ENCODE measurements around the gene NPFF. TPM values are rescaled to one million over a fixed set of nuclear protein-coding genes. Genes with fewer than 3 reads are reported as not detected.
"Not testable (repeated sequence)": the region's sequence is repeated elsewhere in the genome, so short reads cannot be mapped to it uniquely, and the experiment has no call there.

Gene NPFF
- total and polyA plus RNA-seq, 10 donors, result 0.49 to 2.0 (median 1.3) TPM; not detected in 7

- Histone ChIP-seq H3K9me3 (no peaks in the 10 kb centered on the region), H3K4me3 (no peak overlapping the region), H3K27me3 (replicated peaks in 1 of 7) (no peaks in the 10 kb centered on the region), H3K27ac (no peak overlapping the region), H3K36me3 (peaks cover 0 to 88% (median 33%) of the 10 kb centered on the region in 6 donors), H3K4me1 (peaks cover 0 to 5% (median 0%) of the 10 kb centered on the region in 6 donors)
- intact Hi-C loops (cut with DNase I; ENCODE audit: low total_unique reads), result no loop called here
- DNase-seq, result no peak
- no peak for TF ChIP-seq CTCF (IDR thresholded peaks at IDR 0.05 in 8 of 11, conservative IDR thresholded peaks at IDR 0.05 in 3 of 11)
- TF ChIP-seq POLR2AphosphoS5 (IDR thresholded peaks at IDR 0.05), result no peak
- no peak for TF ChIP-seq POLR2A (IDR thresholded peaks at IDR 0.05)
- 78 to 97% (median 89%) methylated on average over 1 of the region's 1 CpG for WGBS, 5 donors
Measured at GRCh38 chr12:53550595-53550994, 43.3 kb upstream of the NPFF start.

DNA sequence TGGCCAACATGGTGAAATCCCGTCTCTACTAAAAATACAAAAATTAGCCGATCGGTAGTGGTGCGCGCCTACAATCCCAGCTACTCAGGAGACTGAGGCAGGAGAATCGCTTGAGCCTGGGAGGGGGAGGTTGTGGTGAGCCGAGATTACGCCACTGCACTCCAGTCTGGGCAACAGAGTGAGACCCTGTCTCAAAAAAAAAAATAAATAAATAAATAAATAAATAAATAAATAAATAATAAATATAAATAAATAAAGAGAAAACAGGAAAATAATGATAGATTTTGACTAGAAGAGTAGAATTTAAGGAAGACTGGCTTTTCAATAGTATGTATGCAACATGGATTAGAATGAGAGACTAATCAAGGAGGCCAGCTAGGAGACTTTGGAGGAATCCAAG lies 42.8 kb upstream of the NPFF start:
- intact Hi-C loops (cut with DNase I; ENCODE audit: low total_unique reads), result not testable (repeated sequence)

GRCh38 chr12:53548354-53548753 lies 41.1 kb upstream of the NPFF start:
- H3K4me3 ChIP-seq; intact Hi-C loops (cut with DNase I; ENCODE audit: low total_unique reads); H3K27me3 ChIP-seq (replicated peaks in 1 of 7); H3K27ac ChIP-seq; H3K9me3 ChIP-seq; DNase-seq: not testable (repeated sequence)
- WGBS, 5 donors, result 96 to 98% (median 97%) methylated on average over 6 of the region's 6 CpGs
- H3K4me1 ChIP-seq, result peaks cover 0 to 28% (median 7%) of the 10 kb centered on the region in 6 donors
- H3K36me3 ChIP-seq, result peaks cover 0 to 96% (median 37%) of the 10 kb centered on the region in 6 donors

More for the DNA sequence above, 42.8 kb upstream of the NPFF start:
- H3K36me3 ChIP-seq, result peaks cover 0 to 92% (median 35%) of the 10 kb centered on the region in 6 donors
- H3K4me3 ChIP-seq; H3K4me1 ChIP-seq; H3K9me3 ChIP-seq; H3K27me3 ChIP-seq (replicated peaks in 1 of 7); DNase-seq; H3K27ac ChIP-seq: not testable (repeated sequence)
- 95 to 99% (median 98%) methylated on average over 8 of the region's 8 CpGs for WGBS, 5 donors

DNA sequence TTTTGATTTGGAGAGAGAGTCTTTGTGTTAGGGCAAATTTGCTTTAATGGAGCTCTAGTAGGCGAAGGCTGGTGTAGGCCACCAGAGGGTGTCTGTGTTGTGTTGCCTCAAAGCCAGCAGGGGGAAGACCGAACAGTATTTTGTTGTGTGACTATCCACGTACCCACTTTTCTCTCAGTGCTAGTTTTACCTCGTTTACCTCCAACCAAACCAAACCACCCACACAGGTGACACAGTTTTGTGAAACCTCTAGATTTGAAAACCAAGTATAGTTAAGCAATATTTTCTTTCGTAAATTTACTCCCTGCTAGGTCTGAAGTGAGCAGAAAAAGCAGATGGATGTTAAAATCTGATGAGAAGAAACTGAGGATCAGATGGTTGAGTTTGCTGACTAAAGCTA lies 36.3 kb upstream of the NPFF start:
- Histone ChIP-seq H3K36me3 (peaks cover 8 to 96% (median 35%) of the 10 kb centered on the region in 6 donors), H3K27me3 (replicated peaks in 1 of 7) (no peaks in the 10 kb centered on the region), H3K27ac (peak overlapping the region in 6 of 8 donors; percentile 5 to 55 (median 38)), H3K9me3 (no peaks in the 10 kb centered on the region), H3K4me3 (no peak overlapping the region), H3K4me1 (peaks cover 0 to 29% (median 11%) of the 10 kb centered on the region in 6 donors)
- intact Hi-C loops (cut with DNase I; ENCODE audit: low total_unique reads), result loop anchor here (2.0 kb wide), 1 partner anchor 133 kb away; the partner anchor contains the start of gene ATP5MC2
- no peak for DNase-seq
- TF ChIP-seq CTCF (IDR thresholded peaks at IDR 0.05 in 8 of 11, conservative IDR thresholded peaks at IDR 0.05 in 3 of 11) (peak; percentile 46 to 91 (median 70)), POLR2AphosphoS5 (IDR thresholded peaks at IDR 0.05) (no peak)
- 22 to 29% (median 27%) methylated on average over 5 of the region's 5 CpGs for WGBS, 5 donors

DNA sequence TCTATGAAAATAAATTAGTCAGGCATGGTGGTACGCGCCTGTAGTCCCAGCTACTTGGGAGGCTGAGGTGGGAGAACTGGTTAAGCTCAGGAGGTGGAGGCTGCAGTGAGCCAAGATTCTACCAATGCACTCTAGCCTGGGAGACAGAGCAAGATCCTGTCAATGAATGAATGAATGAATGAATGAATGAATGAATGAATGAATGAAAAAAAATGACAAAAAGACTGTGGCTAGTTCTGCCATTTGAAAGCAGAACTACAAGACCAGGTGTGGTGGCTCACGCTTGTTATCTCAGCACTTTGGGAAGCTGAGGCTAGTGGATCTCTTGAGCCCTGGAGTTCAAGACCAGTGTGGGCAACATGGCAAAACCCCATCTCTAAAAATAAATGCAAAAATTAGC lies 32.2 kb upstream of the NPFF start:
- intact Hi-C loops (cut with DNase I; ENCODE audit: low total_unique reads), result no loop called here
- 93 to 97% (median 95%) methylated on average over 3 of the region's 3 CpGs for WGBS, 5 donors
- H3K4me1 ChIP-seq, result peaks cover 0 to 26% (median 8%) of the 10 kb centered on the region in 6 donors
- H3K27ac ChIP-seq, result peak overlapping the region in 5 of 8 donors; percentile 55 to 72 (median 63)
- no peak for DNase-seq
- H3K27me3 ChIP-seq (replicated peaks in 1 of 7), result no peaks in the 10 kb centered on the region
- no peaks in the 10 kb centered on the region for H3K9me3 ChIP-seq
- H3K4me3 ChIP-seq, result no peak overlapping the region
- TF ChIP-seq CTCF (IDR thresholded peaks at IDR 0.05 in 8 of 11, conservative IDR thresholded peaks at IDR 0.05 in 3 of 11), result no peak
- no peak for TF ChIP-seq POLR2A (IDR thresholded peaks at IDR 0.05)
- TF ChIP-seq POLR2AphosphoS5 (IDR thresholded peaks at IDR 0.05), result no peak
- peaks cover 12 to 100% (median 59%) of the 10 kb centered on the region in 6 donors for H3K36me3 ChIP-seq

Measured in spleen (tissue), 11 donors.